Measurements from ENCODE around the gene MFSD6L. TPM values are rescaled to one million over a fixed set of nuclear protein-coding genes. Genes with fewer than 3 reads are reported as not detected.

Gene MFSD6L
- polyA plus RNA-seq, 3 donors: 0.08 to 0.37 TPM; not detected in 1

DNA sequence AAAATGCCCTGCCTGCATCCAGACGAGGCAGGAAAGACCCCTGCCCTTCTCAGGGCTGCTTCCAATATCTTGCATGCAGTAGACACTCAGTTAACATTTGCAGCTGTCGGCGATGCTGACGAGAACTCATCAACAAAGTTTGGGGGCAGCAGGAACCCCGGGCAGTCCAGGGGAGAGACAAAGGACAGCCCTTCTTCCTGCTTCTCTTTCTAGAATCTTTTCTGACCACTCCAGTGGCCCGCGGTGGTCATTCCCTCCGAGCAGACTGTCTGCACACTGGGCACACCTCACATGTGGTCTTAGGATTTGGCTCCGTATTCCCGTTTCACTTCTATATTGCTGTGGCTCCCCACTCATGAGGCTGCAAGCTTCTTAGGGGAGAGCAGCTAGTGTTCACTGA lies 31.0 kb upstream of the MFSD6L start:
- Mint-ChIP-seq H3K4me1 (no peaks in the 10 kb centered on the region), H3K27me3 (ENCODE audit: low read depth in 3 of 3) (no peaks in the 10 kb centered on the region), H3K4me3 (no peak overlapping the region), H3K27ac (no peak overlapping the region), H3K9me3 (peaks cover 0 to 2% (median under 1%) of the 10 kb centered on the region in 7 donors), H3K36me3 (peaks cover 40 to 48% of the 10 kb centered on the region in 2 donors)
- H2AFZ ChIP-seq (ENCODE audit: insufficient read depth, low read depth, low read length, poor library complexity, severe bottlenecking): no peak overlapping the region
- no peaks in the 10 kb centered on the region for H3K9me3 ChIP-seq (replicated peaks in 1 of 2; ENCODE audit: control insufficient read depth in 1 of 2, insufficient read depth in 1 of 2, low read length in 2 of 2)
- H3K4me2 ChIP-seq (replicated peaks; ENCODE audit: extremely low read depth, low read length, poor library complexity, severe bottlenecking): no peak overlapping the region
- TF ChIP-seq, protein P1, sequence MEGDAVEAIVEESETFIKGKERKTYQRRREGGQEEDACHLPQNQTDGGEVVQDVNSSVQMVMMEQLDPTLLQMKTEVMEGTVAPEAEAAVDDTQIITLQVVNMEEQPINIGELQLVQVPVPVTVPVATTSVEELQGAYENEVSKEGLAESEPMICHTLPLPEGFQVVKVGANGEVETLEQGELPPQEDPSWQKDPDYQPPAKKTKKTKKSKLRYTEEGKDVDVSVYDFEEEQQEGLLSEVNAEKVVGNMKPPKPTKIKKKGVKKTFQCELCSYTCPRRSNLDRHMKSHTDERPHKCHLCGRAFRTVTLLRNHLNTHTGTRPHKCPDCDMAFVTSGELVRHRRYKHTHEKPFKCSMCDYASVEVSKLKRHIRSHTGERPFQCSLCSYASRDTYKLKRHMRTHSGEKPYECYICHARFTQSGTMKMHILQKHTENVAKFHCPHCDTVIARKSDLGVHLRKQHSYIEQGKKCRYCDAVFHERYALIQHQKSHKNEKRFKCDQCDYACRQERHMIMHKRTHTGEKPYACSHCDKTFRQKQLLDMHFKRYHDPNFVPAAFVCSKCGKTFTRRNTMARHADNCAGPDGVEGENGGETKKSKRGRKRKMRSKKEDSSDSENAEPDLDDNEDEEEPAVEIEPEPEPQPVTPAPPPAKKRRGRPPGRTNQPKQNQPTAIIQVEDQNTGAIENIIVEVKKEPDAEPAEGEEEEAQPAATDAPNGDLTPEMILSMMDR (IDR thresholded peaks at IDR 0.05): no peak
- H3K9ac ChIP-seq (ENCODE audit: insufficient read depth, low read length, poor library complexity, severe bottlenecking): no peak overlapping the region
- intact Hi-C loops (cut with micrococcal nuclease): no loop called here
- H3K36me3 ChIP-seq (replicated peaks in 1 of 2; ENCODE audit: control insufficient read depth in 1 of 2, insufficient read depth in 2 of 2, low read length in 2 of 2): peaks cover 22 to 70% of the 10 kb centered on the region in 2 donors
- no peaks in the 10 kb centered on the region for H3K79me2 ChIP-seq (ENCODE audit: insufficient read depth, low read length)
- 98% methylated on average over 10 of the region's 10 CpGs for whole genome bisulfite sequencing (ENCODE audit: insufficient coverage)
- no peaks in the 10 kb centered on the region for H3K4me1 ChIP-seq (ENCODE audit: control insufficient read depth in 1 of 2, insufficient read depth in 2 of 2, low read length in 2 of 2)
- H3K27me3 ChIP-seq (ENCODE audit: control insufficient read depth in 2 of 2, insufficient read depth in 2 of 2, low read length in 2 of 2): no peaks in the 10 kb centered on the region
- no peak overlapping the region for H3K4me3 ChIP-seq (replicated peaks in 1 of 3; ENCODE audit: low read depth in 2 of 3, low read length in 3 of 3)
- H4K20me1 ChIP-seq (ENCODE audit: insufficient read depth, low read length): no peaks in the 10 kb centered on the region
- no peak for DNase-seq
- H3K27ac ChIP-seq (ENCODE audit: low read depth in 1 of 2, low read length in 2 of 2): no peak overlapping the region

- Histone ChIP-seq H3K4me2 (replicated peaks; ENCODE audit: extremely low read depth, low read length, poor library complexity, severe bottlenecking) (no peak overlapping the region), H3K79me2 (ENCODE audit: insufficient read depth, low read length) (no peaks in the 10 kb centered on the region), H3K9me3 (replicated peaks in 1 of 2; ENCODE audit: control insufficient read depth in 1 of 2, insufficient read depth in 1 of 2, low read length in 2 of 2) (no peaks in the 10 kb centered on the region), H3K4me1 (ENCODE audit: control insufficient read depth in 1 of 2, insufficient read depth in 2 of 2, low read length in 2 of 2) (no peaks in the 10 kb centered on the region), H2AFZ (ENCODE audit: insufficient read depth, low read depth, low read length, poor library complexity, severe bottlenecking) (no peak overlapping the region), H3K9ac (ENCODE audit: insufficient read depth, low read length, poor library complexity, severe bottlenecking) (no peak overlapping the region), H3K27me3 (ENCODE audit: control insufficient read depth in 2 of 2, insufficient read depth in 2 of 2, low read length in 2 of 2) (no peaks in the 10 kb centered on the region), H3K36me3 (replicated peaks in 1 of 2; ENCODE audit: control insufficient read depth in 1 of 2, insufficient read depth in 2 of 2, low read length in 2 of 2) (peaks cover 16 to 70% of the 10 kb centered on the region in 2 donors), H3K27ac (ENCODE audit: low read depth in 1 of 2, low read length in 2 of 2) (no peak overlapping the region), H4K20me1 (ENCODE audit: insufficient read depth, low read length) (no peaks in the 10 kb centered on the region), H3K4me3 (replicated peaks in 1 of 3; ENCODE audit: low read depth in 2 of 3, low read length in 3 of 3) (no peak overlapping the region)
- intact Hi-C loops (cut with micrococcal nuclease): no loop called here
- H3K27me3 Mint-ChIP-seq (ENCODE audit: low read depth in 3 of 3): no peaks in the 10 kb centered on the region
- peaks cover 0 to 8% (median 4%) of the 10 kb centered on the region in 7 donors for H3K9me3 Mint-ChIP-seq
- H3K4me1 Mint-ChIP-seq: no peaks in the 10 kb centered on the region
- TF ChIP-seq, protein P1 (IDR thresholded peaks at IDR 0.05): no peak
- 95% methylated on average over 12 of the region's 16 CpGs for WGBS (ENCODE audit: insufficient coverage)
- DNase-seq: no peak
- H3K4me3 Mint-ChIP-seq: no peak overlapping the region
- H3K36me3 Mint-ChIP-seq: peaks cover 39 to 44% of the 10 kb centered on the region in 2 donors
- no peak overlapping the region for H3K27ac Mint-ChIP-seq
These were observed 30.1 kb upstream of the MFSD6L start for GRCh38 chr17:8829036-8829941.
